HEK293T (cell line): ENCODE data around the gene TP63.

ENCODE experiments used
- BHLHE40 ChIP-seq: fragments of 450-650 bp; IDR thresholded peaks from 2 replicates; pipeline ENCODE4 v1.6.1; 2016; ENCODE audit warnings: mild to moderate bottlenecking, moderate library complexity, borderline replicate concordance
- ELF4 ChIP-seq: fragments of 450-650 bp; IDR thresholded peaks from 2 replicates; pipeline ENCODE4 v1.6.1; 2017; ENCODE audit warnings: antibody characterized with exemption
- FOXK2 ChIP-seq: fragments of 450-650 bp; IDR thresholded peaks from 2 replicates; pipeline ENCODE4 v1.6.1; 2016; ENCODE audit warnings: mild to moderate bottlenecking
- FOXM1 ChIP-seq: fragments of 450-650 bp; IDR thresholded peaks from 2 replicates; pipeline ENCODE4 v1.6.1; 2017; ENCODE audit warnings: mild to moderate bottlenecking, borderline replicate concordance
- HDGF ChIP-seq: fragments of 450-650 bp; IDR thresholded peaks from 2 replicates; pipeline ENCODE4 v1.6.1; 2017; ENCODE audit warnings: antibody characterized with exemption, borderline replicate concordance
- LEF1 ChIP-seq: fragments of 450-650 bp; IDR thresholded peaks from 2 replicates; pipeline ENCODE4 v1.6.1; 2017; ENCODE audit warnings: mild to moderate bottlenecking, borderline replicate concordance
- NFRKB ChIP-seq: fragments of 450-650 bp; IDR thresholded peaks from 2 replicates; pipeline ENCODE4 v1.6.1; 2016; ENCODE audit warnings: mild to moderate bottlenecking, moderate library complexity
- SP1 ChIP-seq: fragments of 450-650 bp; IDR thresholded peaks from 2 replicates; pipeline ENCODE4 v1.6.1; 2017
- SUZ12 ChIP-seq: fragments of 450-650 bp; IDR thresholded peaks from 2 replicates; pipeline ENCODE4 v1.6.1; 2016; ENCODE audit warnings: mild to moderate bottlenecking
- ZNF384 ChIP-seq: fragments of 450-650 bp; IDR thresholded peaks from 2 replicates; pipeline ENCODE4 v1.6.1; 2016

- TF ChIP-seq SP1 (no peak), ELF4 (no peak), HDGF (no peak), FOXK2 (no peak), BHLHE40 (no peak), SUZ12 (no peak), FOXM1 (no peak), ZNF384 (no peak), NFRKB (no peak), LEF1 (no peak)
Observed at GRCh38 chr3:189942948-189943347, 311.8 kb downstream of the TP63 start.
